Peyer's patch (tissue), 4 donors: ENCODE results near the gene PEAK1.

Source experiments
- POLR2A ChIP-seq, 2 donors: fragments of 450-650 bp; IDR thresholded peaks; one replicate each; pipeline ENCODE4 v1.5.1; 2017; ENCODE audit warnings: antibody characterized with exemption in 2 of 2, mild to moderate bottlenecking in 2 of 2, moderate library complexity in 2 of 2
- TF ChIP-seq, protein P1 (sequence below), 6 experiments: fragments of 450-650 bp in 4 of 6; fragments of 200-600 bp in 2 of 6; sonication (generic) in 1 of 6; IDR thresholded peaks; one replicate each; pipeline ENCODE4 v1.5.1; 2017 to 2019; ENCODE audit warnings: antibody characterized with exemption in 6 of 6, mild to moderate bottlenecking in 3 of 6, moderate library complexity in 1 of 6

DNA sequence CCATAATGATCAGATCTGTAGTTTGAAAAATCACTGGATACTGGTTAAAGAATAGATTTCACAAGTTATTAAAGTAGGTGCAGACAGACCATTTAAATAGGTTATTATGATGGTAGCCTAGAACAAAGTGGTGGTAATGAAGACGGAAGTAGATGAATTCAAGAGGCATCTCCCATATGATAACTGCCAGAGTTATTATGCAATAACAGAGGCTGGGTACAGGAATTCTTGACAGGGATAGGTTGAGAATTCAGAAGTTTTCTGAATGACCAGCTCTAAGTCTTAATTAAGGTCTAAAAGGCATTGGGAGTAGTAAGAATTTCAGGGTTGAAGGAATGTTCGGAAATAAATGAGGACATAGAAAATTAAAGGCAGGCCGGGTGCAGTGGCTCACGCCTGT, 108.9 kb downstream of the PEAK1 start:
- TF ChIP-seq, protein P1, sequence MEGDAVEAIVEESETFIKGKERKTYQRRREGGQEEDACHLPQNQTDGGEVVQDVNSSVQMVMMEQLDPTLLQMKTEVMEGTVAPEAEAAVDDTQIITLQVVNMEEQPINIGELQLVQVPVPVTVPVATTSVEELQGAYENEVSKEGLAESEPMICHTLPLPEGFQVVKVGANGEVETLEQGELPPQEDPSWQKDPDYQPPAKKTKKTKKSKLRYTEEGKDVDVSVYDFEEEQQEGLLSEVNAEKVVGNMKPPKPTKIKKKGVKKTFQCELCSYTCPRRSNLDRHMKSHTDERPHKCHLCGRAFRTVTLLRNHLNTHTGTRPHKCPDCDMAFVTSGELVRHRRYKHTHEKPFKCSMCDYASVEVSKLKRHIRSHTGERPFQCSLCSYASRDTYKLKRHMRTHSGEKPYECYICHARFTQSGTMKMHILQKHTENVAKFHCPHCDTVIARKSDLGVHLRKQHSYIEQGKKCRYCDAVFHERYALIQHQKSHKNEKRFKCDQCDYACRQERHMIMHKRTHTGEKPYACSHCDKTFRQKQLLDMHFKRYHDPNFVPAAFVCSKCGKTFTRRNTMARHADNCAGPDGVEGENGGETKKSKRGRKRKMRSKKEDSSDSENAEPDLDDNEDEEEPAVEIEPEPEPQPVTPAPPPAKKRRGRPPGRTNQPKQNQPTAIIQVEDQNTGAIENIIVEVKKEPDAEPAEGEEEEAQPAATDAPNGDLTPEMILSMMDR (IDR thresholded peaks at IDR 0.05), result no peak
- TF ChIP-seq POLR2A (IDR thresholded peaks at IDR 0.05), result no peak
